MM.1S (cell line): ENCODE data around the gene GNAL.

Experiments used
- CTCF ChIP-seq: fragments of 300-600 bp; sonication (generic); IDR thresholded peaks from 2 replicates; pipeline ENCODE4 v1.5.1; 2016; ENCODE audit warnings: antibody characterized with exemption, low read length, mixed read lengths
- EZH2 ChIP-seq: fragments of 300-600 bp; sonication (generic); optimal IDR thresholded peaks from 2 replicates; pipeline ENCODE3; 2017; ENCODE audit warnings: low read depth, mild to moderate bottlenecking, antibody characterized with exemption, low read length, mixed read lengths
- EZH2phosphoT487 ChIP-seq: fragments of 300-600 bp; sonication (generic); IDR thresholded peaks from 2 replicates; pipeline ENCODE4 v1.6.1; 2018; ENCODE audit warnings: antibody characterized with exemption, low read length

- no peak for TF ChIP-seq CTCF
- TF ChIP-seq EZH2phosphoT487 = no peak
- no peak for TF ChIP-seq EZH2
These were observed 30.0 kb downstream of the GNAL start for GRCh38 chr18:11719050-11719449.
